Heart left ventricle (tissue), 13 donors: Measurements from ENCODE around the gene RPS24.

Experiments
- CTCF ChIP-seq, 12 donors: fragments of 200-600 bp; sonication (generic) in 4 of 12; IDR thresholded peaks; one replicate each; pipeline versions ENCODE4 v1.5.0 to v1.8.0; 2018 to 2022; ENCODE audit warnings: antibody characterized with exemption in 12 of 12, mild to moderate bottlenecking in 5 of 12
- POLR2A ChIP-seq, 2 donors: fragments of 450-650 bp; IDR thresholded peaks; one replicate each; pipeline ENCODE4 v1.6.1; 2017; ENCODE audit warnings: antibody characterized with exemption in 2 of 2, mild to moderate bottlenecking in 2 of 2, moderate library complexity in 2 of 2
- donor health status: ischemic (EF 13 %, LVEDD 7.1; RV severe dilation, severe dysfunction).
- donor health status: DM: no; HTN: yes; CAD: no.
- donor health status: DM: no; HTN: no; CAD: no.
- donor health status: ischemic (EF 25% LVEDD 6.9; RV normal size, moderate dysfunction).
- donor health status: ischemic (EF 25% LVEDD 5.7; RV mildly dilated, moderate dysfunction).
- donor health status: ischemic (EF 35%, LVEDD 5.7; RV mildly dilated, moderate dysfunction).
- donor health status: nonischemic (EF 11% LVEDD 7.7; RV severe dilation, severe dysfunction).
- donor health status: DM: yes; HTN: yes; CAD: no.
- donor health status: PGD.
- donor health status: ischemic (EF 29% LVEDD 5.4; RV normal size, mild dysfunction).
- donor health status: nonischemic (EF 23%, LVEDD 6.1; RV moderate dilation, normal function).

GRCh38 chr10:78059906-78060702 lies 26.4 kb downstream of the RPS24 start:
- TF ChIP-seq CTCF (IDR thresholded peaks at IDR 0.05) (no peak), POLR2A (IDR thresholded peaks at IDR 0.05) (no peak)
